Activated B cell treated with CpG ODN at 0.5 μM for 24 hours (primary cell): ENCODE measurements around the gene FAF1. TPM values are rescaled to one million over a fixed set of nuclear protein-coding genes. Genes with fewer than 3 reads are reported as not detected.

Source experiments
- ATAC-seq: fragments of 200-7000 bp; cut with Tn5 transposase; one replicate; pipeline ENCODE4 v1.10.0; 2021; ENCODE audit warnings: low read depth, mild to moderate bottlenecking, moderate library complexity
- CTCF ChIA-PET: fragments of 350-600 bp; sonication (Branson Sonifier 250); formaldehyde crosslinking; loops from one replicate; lab custom pipeline; 2021; ENCODE audit warnings: antibody characterized with exemption; lab: Charles Lee
- POLR2A ChIA-PET: fragments of 350-600 bp; sonication (Branson Sonifier 250); formaldehyde crosslinking; loops from one replicate; lab custom pipeline; 2021; ENCODE audit warnings: antibody characterized with exemption; lab: Charles Lee
- DNase-seq: peaks from one replicate; pipeline ENCODE4 v3.0.0; 2022
- H3K27ac Mint-ChIP-seq: one replicate; pipeline ENCODE4 v1.8.0; 2020; ENCODE audit warnings: mixed read lengths
- H3K27me3 Mint-ChIP-seq: one replicate; pipeline ENCODE4 v1.8.0; 2021; ENCODE audit warnings: mixed read lengths
- H3K36me3 Mint-ChIP-seq: one replicate; pipeline ENCODE4 v1.8.0; 2021; ENCODE audit warnings: low read depth, mixed read lengths
- H3K4me1 Mint-ChIP-seq: one replicate; pipeline ENCODE4 v1.8.0; 2021; ENCODE audit warnings: mixed read lengths
- H3K4me3 Mint-ChIP-seq: one replicate; pipeline ENCODE4 v1.8.0; 2020; ENCODE audit warnings: mild to moderate bottlenecking, mixed read lengths
- H3K9me3 Mint-ChIP-seq: one replicate; pipeline ENCODE4 v1.8.0; 2020; ENCODE audit warnings: mixed read lengths
- intact Hi-C: fragments of 100-400 bp; cut with micrococcal nuclease; formaldehyde crosslinking; loops from one replicate; pipeline ENCODE4 v1.15.1; 2024
- total RNA-seq: library from RNA; stranded (reverse); gene quantifications from 2 replicates; pipeline ENCODE4 v1.2.3, GENCODE V29; 2022
- TF ChIP-seq, protein P1 (sequence below): fragments of 200-600 bp; IDR thresholded peaks from one replicate; pipeline ENCODE4 v1.8.0; 2022; ENCODE audit warnings: antibody characterized with exemption, mild to moderate bottlenecking

Gene FAF1
- total RNA-seq, 1 donor from 2014 or later: 61.7 TPM

DNA sequence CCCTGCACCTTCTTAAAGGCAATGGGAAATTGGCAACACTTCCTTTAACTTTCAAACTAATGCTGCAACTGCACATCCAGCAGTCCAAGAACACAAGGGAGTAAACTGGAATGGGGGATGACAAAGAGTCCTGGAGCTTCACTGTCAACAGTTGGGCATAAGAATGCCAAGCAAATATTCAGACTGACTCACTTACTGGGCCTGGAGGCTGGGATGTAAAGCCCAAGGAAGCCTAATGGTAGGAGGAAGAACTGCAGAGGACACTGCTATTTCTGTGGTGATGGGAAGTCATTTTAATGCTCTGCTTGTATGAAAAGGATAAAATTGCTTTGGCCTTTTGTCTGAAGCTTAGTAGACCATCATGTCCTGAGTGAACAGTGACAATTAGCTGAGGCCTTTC lies 521.1 kb downstream of the FAF1 start:
- no peak for ATAC-seq
- CTCF ChIA-PET: no interaction called here
- intact Hi-C loops: no loop called here
- H3K4me1 Mint-ChIP-seq: no peaks in the 10 kb centered on the region
- no peaks in the 10 kb centered on the region for H3K9me3 Mint-ChIP-seq
- peaks cover 43% of the 10 kb centered on the region for H3K36me3 Mint-ChIP-seq
- TF ChIP-seq, protein P1, sequence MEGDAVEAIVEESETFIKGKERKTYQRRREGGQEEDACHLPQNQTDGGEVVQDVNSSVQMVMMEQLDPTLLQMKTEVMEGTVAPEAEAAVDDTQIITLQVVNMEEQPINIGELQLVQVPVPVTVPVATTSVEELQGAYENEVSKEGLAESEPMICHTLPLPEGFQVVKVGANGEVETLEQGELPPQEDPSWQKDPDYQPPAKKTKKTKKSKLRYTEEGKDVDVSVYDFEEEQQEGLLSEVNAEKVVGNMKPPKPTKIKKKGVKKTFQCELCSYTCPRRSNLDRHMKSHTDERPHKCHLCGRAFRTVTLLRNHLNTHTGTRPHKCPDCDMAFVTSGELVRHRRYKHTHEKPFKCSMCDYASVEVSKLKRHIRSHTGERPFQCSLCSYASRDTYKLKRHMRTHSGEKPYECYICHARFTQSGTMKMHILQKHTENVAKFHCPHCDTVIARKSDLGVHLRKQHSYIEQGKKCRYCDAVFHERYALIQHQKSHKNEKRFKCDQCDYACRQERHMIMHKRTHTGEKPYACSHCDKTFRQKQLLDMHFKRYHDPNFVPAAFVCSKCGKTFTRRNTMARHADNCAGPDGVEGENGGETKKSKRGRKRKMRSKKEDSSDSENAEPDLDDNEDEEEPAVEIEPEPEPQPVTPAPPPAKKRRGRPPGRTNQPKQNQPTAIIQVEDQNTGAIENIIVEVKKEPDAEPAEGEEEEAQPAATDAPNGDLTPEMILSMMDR: no peak
- H3K27me3 Mint-ChIP-seq: no peaks in the 10 kb centered on the region
- no peak overlapping the region for H3K27ac Mint-ChIP-seq
- POLR2A ChIA-PET: no interaction called here
- no peak for DNase-seq
- no peak overlapping the region for H3K4me3 Mint-ChIP-seq

DNA sequence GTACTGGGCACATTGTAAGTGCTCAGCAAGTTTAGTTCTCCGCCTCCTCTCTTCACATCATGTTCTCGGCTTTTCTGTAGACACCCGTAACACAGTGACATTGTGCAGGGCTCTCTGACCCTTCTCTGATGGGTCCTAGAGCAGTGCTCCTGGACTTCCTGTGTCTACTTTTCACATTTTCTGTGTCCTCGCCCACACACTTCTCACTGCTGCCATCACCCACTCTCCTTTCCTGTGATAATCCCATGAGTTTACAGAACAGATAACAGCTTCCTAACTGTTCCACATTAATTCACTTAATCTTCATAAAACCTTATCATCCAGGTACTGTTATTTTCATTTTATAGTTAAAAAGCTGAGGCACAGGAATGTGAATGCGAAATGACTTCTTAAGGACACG lies 523.6 kb downstream of the FAF1 start:
- Mint-ChIP-seq H3K27me3 (peaks cover 11% of the 10 kb centered on the region), H3K36me3 (peaks cover 33% of the 10 kb centered on the region), H3K4me1 (no peaks in the 10 kb centered on the region), H3K4me3 (no peak overlapping the region), H3K27ac (no peak overlapping the region), H3K9me3 (no peaks in the 10 kb centered on the region)
- no peak for ATAC-seq
- DNase-seq: no peak
- ChIA-PET POLR2A (no interaction called here), CTCF (no interaction called here)
- intact Hi-C loops: no loop called here
- TF ChIP-seq, protein P1: no peak

DNA sequence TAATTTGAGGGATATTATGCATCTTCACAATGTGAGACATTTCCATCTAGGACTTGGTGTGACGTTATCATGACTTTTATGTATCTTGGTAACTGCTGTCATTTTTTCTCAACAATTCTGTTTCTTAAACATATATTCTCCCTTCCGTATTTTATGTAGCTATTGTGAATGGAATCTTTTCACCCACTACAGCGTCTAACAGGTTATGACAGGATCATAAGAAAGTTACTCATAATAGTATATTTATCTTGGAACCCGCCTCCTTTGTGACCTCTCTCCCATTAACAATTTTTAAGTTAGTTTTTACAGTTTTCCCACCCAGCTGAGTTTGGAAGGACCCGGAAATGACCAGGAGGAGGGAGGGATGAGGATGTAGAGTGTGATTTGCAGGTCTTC lies 530.1 kb downstream of the FAF1 start:
- TF ChIP-seq, protein P1: no peak
- ATAC-seq (no peak), DNase-seq (no peak)
- peaks cover 60% of the 10 kb centered on the region for H3K27me3 Mint-ChIP-seq
- H3K4me3 Mint-ChIP-seq: no peak overlapping the region
- CTCF ChIA-PET: no interaction called here
- POLR2A ChIA-PET: no interaction called here
- peaks cover 6% of the 10 kb centered on the region for H3K4me1 Mint-ChIP-seq
- intact Hi-C loops: no loop called here
- H3K9me3 Mint-ChIP-seq: no peaks in the 10 kb centered on the region
- H3K27ac Mint-ChIP-seq: no peak overlapping the region
- no peaks in the 10 kb centered on the region for H3K36me3 Mint-ChIP-seq

DNA sequence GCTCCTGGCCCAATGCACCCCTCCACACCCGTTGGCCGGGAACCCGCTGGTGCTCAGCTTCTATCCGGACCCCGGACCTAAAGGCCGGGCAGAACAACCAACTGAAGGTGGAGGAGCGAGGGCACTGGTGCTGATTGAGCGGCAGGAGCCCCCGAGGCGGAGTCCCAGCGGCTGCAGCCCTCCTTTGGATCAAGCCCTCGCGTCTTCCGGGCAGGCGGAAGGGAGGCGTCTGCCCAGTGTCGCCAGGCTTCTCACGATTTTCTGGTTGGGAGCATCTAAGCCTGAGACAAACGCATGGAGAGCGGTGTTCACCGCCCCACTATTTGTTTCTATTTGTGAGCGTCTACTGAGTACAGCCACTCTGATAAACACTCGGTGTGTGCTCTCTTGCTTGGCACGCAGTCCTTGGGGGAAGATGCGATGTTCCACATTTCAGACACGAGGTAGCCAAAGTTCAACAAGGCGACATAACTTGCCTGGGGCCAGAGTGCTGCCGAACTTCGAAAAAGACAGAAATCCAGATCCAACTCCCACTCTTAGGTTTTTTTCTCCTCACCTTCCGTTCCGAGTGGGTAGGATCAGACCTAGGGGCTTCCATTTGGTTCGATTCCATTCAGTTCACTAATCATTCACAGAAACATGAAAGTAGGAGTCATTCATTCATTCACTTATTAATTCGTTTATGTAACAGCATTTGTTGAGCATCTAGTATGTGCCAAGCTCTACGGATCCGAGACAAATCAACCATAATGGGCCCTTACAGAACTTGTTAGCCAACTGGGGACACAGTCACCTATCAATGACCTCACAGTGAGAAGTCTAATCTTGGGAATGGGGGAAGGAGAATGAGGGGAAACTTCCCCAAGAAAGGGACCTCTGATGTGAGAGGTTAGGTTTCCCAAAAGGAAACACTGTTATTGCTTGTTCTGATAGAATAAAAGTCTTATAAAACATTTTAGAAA lies 532.0 kb downstream of the FAF1 start:
- ChIA-PET CTCF (no interaction called here), POLR2A (no interaction called here)
- no peak for DNase-seq
- TF ChIP-seq, protein P1: no peak
- Mint-ChIP-seq H3K27ac (no peak overlapping the region), H3K9me3 (no peaks in the 10 kb centered on the region), H3K36me3 (peaks cover 2% of the 10 kb centered on the region), H3K4me1 (peaks cover 23% of the 10 kb centered on the region), H3K27me3 (peaks cover 76% of the 10 kb centered on the region), H3K4me3 (no peak overlapping the region)
- intact Hi-C loops: loop anchor here (10.0 kb wide), 1 partner anchor 547 kb away; the partner anchor contains the start of gene CDKN2C
- ATAC-seq: no peak

DNA sequence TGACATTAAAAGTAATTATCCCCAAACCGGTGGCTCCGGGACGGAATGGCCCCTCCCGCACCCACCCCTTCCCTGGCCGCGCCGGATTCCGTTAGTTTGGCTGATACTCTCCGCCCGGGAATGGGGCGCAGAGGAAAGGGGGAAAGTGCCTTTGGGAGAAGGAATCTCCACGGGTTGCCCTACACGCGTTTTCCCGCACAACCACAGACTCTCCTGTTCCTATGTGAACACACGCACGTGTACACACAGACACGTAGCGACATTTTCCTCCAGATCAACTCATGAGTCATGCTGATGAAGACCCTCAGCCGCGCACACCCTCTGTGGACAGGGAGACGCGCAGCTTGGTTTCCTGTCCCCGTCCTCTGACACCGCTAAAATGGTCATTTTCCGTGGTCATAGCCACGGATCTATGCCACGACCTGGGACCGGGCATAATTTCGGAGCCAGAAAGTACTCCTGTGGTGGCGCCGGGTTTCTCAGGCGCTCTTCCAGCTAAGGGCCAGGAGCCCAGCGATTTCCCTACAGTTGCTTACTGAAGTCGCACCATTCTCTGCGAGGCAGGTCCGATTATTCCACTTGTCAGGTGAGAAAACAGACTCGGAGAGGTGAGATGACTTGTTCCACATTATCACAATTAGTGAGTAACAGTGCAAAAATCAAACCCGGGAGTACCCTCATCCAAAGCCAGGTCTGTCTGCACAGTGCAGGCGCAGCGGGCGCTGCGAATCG lies 532.8 kb downstream of the FAF1 start:
- H3K4me1 Mint-ChIP-seq: peaks cover 32% of the 10 kb centered on the region
- peaks cover 2% of the 10 kb centered on the region for H3K36me3 Mint-ChIP-seq
- DNase-seq: no peak
- TF ChIP-seq, protein P1: no peak
- ChIA-PET CTCF (no interaction called here), POLR2A (no interaction called here)
- H3K27ac Mint-ChIP-seq: no peak overlapping the region
- peak overlapping the region; percentile 28 for H3K4me3 Mint-ChIP-seq
- peaks cover 78% of the 10 kb centered on the region for H3K27me3 Mint-ChIP-seq
- no peaks in the 10 kb centered on the region for H3K9me3 Mint-ChIP-seq
- no peak for ATAC-seq
- intact Hi-C loops: loop anchor here (10.0 kb wide), 1 partner anchor 548 kb away; the partner anchor contains the start of gene CDKN2C
